ENCODE results near the gene SPATS1. TPM values are rescaled to one million over a fixed set of nuclear protein-coding genes. Genes with fewer than 3 reads are reported as not detected.

The SPATS1 gene
- total and polyA plus RNA-seq, 2 of the 13 experiments (the other 11 are each of a cell fraction or from before 2014, with no cell fraction given): not detected

GRCh38 chr6:44312901-44313788 lies 29.3 kb upstream of the SPATS1 start, which contains the start of gene AARS2 (continued):
- TF ChIP-seq CTCF (CRISPR knock-in tag; IDR thresholded peaks at IDR 0.05) (peak; percentile 99), ZNF329 (CRISPR knock-in tag; IDR thresholded peaks at IDR 0.05; ENCODE audit: low read depth) (peak; percentile 75; the same call in 1 of the 2 replicates), ZNF12 (CRISPR knock-in tag; IDR thresholded peaks at IDR 0.05) (peak; percentile 88), PRDM10 (CRISPR knock-in tag; IDR thresholded peaks at IDR 0.05; ENCODE audit: low read depth) (peak; percentile 72; the same call in 1 of the 2 replicates), MAFG (CRISPR knock-in tag; IDR thresholded peaks at IDR 0.05) (no peak), MEF2D (CRISPR knock-in tag; IDR thresholded peaks at IDR 0.05) (peak; percentile 97), ZHX2 (IDR thresholded peaks at IDR 0.05; ENCODE audit: low read depth) (peak; percentile 92), ZHX2 (CRISPR knock-in tag; IDR thresholded peaks at IDR 0.05; ENCODE audit: borderline replicate concordance) (peak; percentile 95), ZNF564 (CRISPR knock-in tag; IDR thresholded peaks at IDR 0.05) (no peak), PAWR (CRISPR knock-in tag; IDR thresholded peaks at IDR 0.05; ENCODE audit: borderline replicate concordance) (no peak), ATF4 (CRISPR knock-in tag; IDR thresholded peaks at IDR 0.05) (peak in 1 of 2 experiments; percentile 76; a peak in 2 of 4 replicates), TBX3 (IDR thresholded peaks at IDR 0.05; ENCODE audit: borderline replicate concordance) (peak; percentile 27; the same call in 1 of the 2 replicates), XRCC5 (optimal IDR thresholded peaks at IDR 0.05; ENCODE audit: low read length) (peak; percentile 98), ZNF639 (CRISPR knock-in tag; conservative IDR thresholded peaks at IDR 0.05) (peak; percentile 89)

Data from HepG2 (cell line).